ENCODE measurements around the gene PDE3A.

Gene PDE3A

DNA sequence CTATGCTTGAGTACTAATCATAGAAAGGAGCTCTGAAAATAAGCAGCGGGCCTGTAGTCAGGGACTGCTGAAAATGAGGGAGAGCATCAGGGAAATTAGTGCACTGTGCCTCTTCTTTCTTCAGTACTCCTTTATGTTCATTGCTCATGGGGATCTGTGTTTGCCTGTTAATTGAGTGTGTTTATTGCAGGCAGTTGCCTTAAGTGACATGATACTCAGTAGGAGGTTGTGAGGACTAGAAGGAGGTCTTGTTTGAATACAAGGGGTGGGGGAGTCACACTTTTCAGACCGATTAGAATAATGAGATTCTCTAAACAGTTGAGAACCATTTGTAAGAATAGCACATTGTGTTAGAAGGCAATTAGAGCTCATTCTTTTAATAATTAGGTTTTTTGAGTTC lies 224.2 kb downstream of the PDE3A start:
- H2BK5ac ChIP-seq (ENCODE audit: low read depth, low read length, poor library complexity), result no peak overlapping the region
- H4K8ac ChIP-seq (ENCODE audit: low read depth, low read length), result no peak overlapping the region
- no peak overlapping the region for H3K4ac ChIP-seq (ENCODE audit: low read depth, low read length)
- no peak overlapping the region for H4K91ac ChIP-seq (ENCODE audit: low read depth, low read length)
- DNase-seq, result no peak
- H3K9ac ChIP-seq (ENCODE audit: low read length), result no peak overlapping the region
- no peak overlapping the region for H3K14ac ChIP-seq (ENCODE audit: low read length)
- H3K23ac ChIP-seq (ENCODE audit: low read length), result no peak overlapping the region
- no peak overlapping the region for H2AK5ac ChIP-seq (ENCODE audit: low read length)
- no peak overlapping the region for H3K18ac ChIP-seq (ENCODE audit: low read length)
- H3K36me3 ChIP-seq (ENCODE audit: control insufficient read depth in 1 of 2, insufficient read depth in 2 of 2, low read length in 2 of 2), result no peaks in the 10 kb centered on the region
- no peak overlapping the region for H2BK12ac ChIP-seq (ENCODE audit: low read length)
- no peak overlapping the region for H3K27ac ChIP-seq (ENCODE audit: low read depth, low read length)
- no peaks in the 10 kb centered on the region for H3K79me2 ChIP-seq (ENCODE audit: control insufficient read depth, insufficient read depth, low read length, poor library complexity)
- H3K4me2 ChIP-seq (ENCODE audit: low read length), result peak overlapping the region; percentile 1
- H3K4me3 ChIP-seq (ENCODE audit: low read depth, low read length), result no peak overlapping the region
- H3K27me3 ChIP-seq (ENCODE audit: insufficient read depth, low read length), result no peaks in the 10 kb centered on the region
- H3K9me3 ChIP-seq (ENCODE audit: insufficient read depth, low read depth, low read length), result no peaks in the 10 kb centered on the region
- no peak overlapping the region for H2BK120ac ChIP-seq (ENCODE audit: insufficient read depth, low read length, poor library complexity)
- H2AFZ ChIP-seq (ENCODE audit: insufficient read depth, low read length, poor library complexity), result no peak overlapping the region
- WGBS (ENCODE audit: extremely low coverage, insufficient coverage, insufficient read length), result no CpG with 5 or more reads among the region's 2 CpGs
- no peaks in the 10 kb centered on the region for H3K4me1 ChIP-seq (ENCODE audit: control insufficient read depth in 1 of 2, insufficient read depth in 2 of 2, low read length in 2 of 2)
- no peak overlapping the region for H4K12ac ChIP-seq (ENCODE audit: low read depth, low read length)
- H3K79me1 ChIP-seq (ENCODE audit: low read length), result no peaks in the 10 kb centered on the region

DNA sequence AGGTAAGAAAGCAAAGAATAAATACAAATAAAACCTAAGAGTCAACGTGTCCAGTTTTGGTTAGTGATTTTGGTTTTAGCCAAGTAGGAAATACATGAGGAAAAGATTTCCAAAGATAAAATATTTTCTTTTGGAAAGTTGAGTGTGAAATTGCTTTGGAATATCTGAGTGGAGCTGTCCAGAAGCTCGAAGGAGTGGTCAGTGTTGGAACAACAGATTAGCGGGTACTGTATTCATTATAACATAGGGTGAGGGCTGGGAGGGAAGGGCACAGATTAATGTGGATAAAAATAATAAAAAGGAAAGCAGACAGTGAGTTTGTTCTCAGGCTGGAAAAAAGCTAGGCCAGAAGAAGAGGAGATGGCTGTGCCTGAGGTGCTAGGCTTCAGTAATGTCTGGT lies 225.3 kb downstream of the PDE3A start:
- Histone ChIP-seq H3K36me3 (ENCODE audit: control insufficient read depth in 1 of 2, insufficient read depth in 2 of 2, low read length in 2 of 2) (no peaks in the 10 kb centered on the region), H2BK12ac (ENCODE audit: low read length) (no peak overlapping the region), H3K4me3 (ENCODE audit: low read depth, low read length) (no peak overlapping the region), H3K18ac (ENCODE audit: low read length) (no peak overlapping the region), H3K9me3 (ENCODE audit: insufficient read depth, low read depth, low read length) (no peaks in the 10 kb centered on the region), H3K9ac (ENCODE audit: low read length) (no peak overlapping the region), H2BK5ac (ENCODE audit: low read depth, low read length, poor library complexity) (no peak overlapping the region), H4K12ac (ENCODE audit: low read depth, low read length) (no peak overlapping the region), H3K79me1 (ENCODE audit: low read length) (no peaks in the 10 kb centered on the region), H2BK120ac (ENCODE audit: insufficient read depth, low read length, poor library complexity) (no peak overlapping the region), H3K4me1 (ENCODE audit: control insufficient read depth in 1 of 2, insufficient read depth in 2 of 2, low read length in 2 of 2) (no peaks in the 10 kb centered on the region), H2AFZ (ENCODE audit: insufficient read depth, low read length, poor library complexity) (no peak overlapping the region), H2AK5ac (ENCODE audit: low read length) (no peak overlapping the region), H3K27me3 (ENCODE audit: insufficient read depth, low read length) (no peaks in the 10 kb centered on the region), H3K27ac (ENCODE audit: low read depth, low read length) (no peak overlapping the region), H4K91ac (ENCODE audit: low read depth, low read length) (no peak overlapping the region), H3K14ac (ENCODE audit: low read length) (no peak overlapping the region), H3K23ac (ENCODE audit: low read length) (no peak overlapping the region), H4K8ac (ENCODE audit: low read depth, low read length) (no peak overlapping the region), H3K4ac (ENCODE audit: low read depth, low read length) (no peak overlapping the region), H3K4me2 (ENCODE audit: low read length) (no peak overlapping the region), H3K79me2 (ENCODE audit: control insufficient read depth, insufficient read depth, low read length, poor library complexity) (no peaks in the 10 kb centered on the region)
- no CpG with 5 or more reads among the region's 3 CpGs for WGBS (ENCODE audit: extremely low coverage, insufficient coverage, insufficient read length)
- no peak for DNase-seq

DNA sequence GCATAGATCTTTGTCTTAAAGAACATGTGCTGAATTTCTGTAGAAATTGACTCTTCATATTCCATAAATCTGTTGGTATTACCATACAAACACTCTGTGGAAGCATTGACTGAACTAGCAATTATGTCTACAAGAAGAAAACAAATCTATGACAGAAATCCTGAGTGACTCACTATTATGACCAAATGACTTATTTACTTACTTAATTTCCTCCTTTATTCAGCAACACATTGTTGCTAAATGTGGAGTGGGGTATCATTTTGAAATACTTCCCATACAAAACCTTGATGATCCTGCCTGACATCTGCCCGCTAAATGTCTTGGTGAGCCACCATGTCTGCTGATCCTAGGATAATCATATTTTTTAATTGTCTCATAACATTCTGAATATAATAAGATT lies 227.7 kb downstream of the PDE3A start:
- Histone ChIP-seq H3K27me3 (ENCODE audit: insufficient read depth, low read length) (no peaks in the 10 kb centered on the region), H2BK120ac (ENCODE audit: insufficient read depth, low read length, poor library complexity) (no peak overlapping the region), H3K4me1 (ENCODE audit: control insufficient read depth in 1 of 2, insufficient read depth in 2 of 2, low read length in 2 of 2) (no peaks in the 10 kb centered on the region), H3K18ac (ENCODE audit: low read length) (no peak overlapping the region), H3K79me2 (ENCODE audit: control insufficient read depth, insufficient read depth, low read length, poor library complexity) (no peaks in the 10 kb centered on the region), H3K4me2 (ENCODE audit: low read length) (no peak overlapping the region), H3K79me1 (ENCODE audit: low read length) (no peaks in the 10 kb centered on the region), H3K9ac (ENCODE audit: low read length) (no peak overlapping the region), H4K91ac (ENCODE audit: low read depth, low read length) (no peak overlapping the region), H2AFZ (ENCODE audit: insufficient read depth, low read length, poor library complexity) (no peak overlapping the region), H3K23ac (ENCODE audit: low read length) (no peak overlapping the region), H4K8ac (ENCODE audit: low read depth, low read length) (no peak overlapping the region), H2AK5ac (ENCODE audit: low read length) (no peak overlapping the region), H3K27ac (ENCODE audit: low read depth, low read length) (no peak overlapping the region), H3K4me3 (ENCODE audit: low read depth, low read length) (no peak overlapping the region), H2BK12ac (ENCODE audit: low read length) (no peak overlapping the region), H3K9me3 (ENCODE audit: insufficient read depth, low read depth, low read length) (no peaks in the 10 kb centered on the region), H3K14ac (ENCODE audit: low read length) (no peak overlapping the region), H4K12ac (ENCODE audit: low read depth, low read length) (no peak overlapping the region), H2BK5ac (ENCODE audit: low read depth, low read length, poor library complexity) (no peak overlapping the region), H3K4ac (ENCODE audit: low read depth, low read length) (no peak overlapping the region), H3K36me3 (ENCODE audit: control insufficient read depth in 1 of 2, insufficient read depth in 2 of 2, low read length in 2 of 2) (no peaks in the 10 kb centered on the region)
- DNase-seq, result no peak
- no CpG with 5 or more reads among the region's 1 CpG for WGBS (ENCODE audit: extremely low coverage, insufficient coverage, insufficient read length)

DNA sequence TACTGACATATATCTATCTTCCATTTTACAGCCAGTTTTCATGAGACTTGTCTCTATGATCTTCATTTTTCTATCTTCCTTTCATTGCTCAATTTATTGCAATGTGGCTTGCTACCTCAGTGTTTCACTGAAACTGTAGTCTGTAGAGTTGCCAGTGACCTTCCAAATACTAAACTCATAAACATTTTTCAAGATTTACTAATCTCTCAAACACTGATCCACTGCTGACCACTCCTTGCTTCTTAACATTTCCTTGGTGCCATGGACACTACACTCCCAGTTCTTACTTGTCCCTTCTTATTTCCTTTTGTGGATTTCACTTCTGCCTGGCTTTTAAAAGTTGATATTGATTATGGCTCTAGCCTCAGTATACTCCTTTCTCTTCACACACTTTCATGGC lies 231.4 kb downstream of the PDE3A start:
- no peak overlapping the region for H3K27ac ChIP-seq (ENCODE audit: low read depth, low read length)
- no peak overlapping the region for H2BK120ac ChIP-seq (ENCODE audit: insufficient read depth, low read length, poor library complexity)
- no peaks in the 10 kb centered on the region for H3K79me2 ChIP-seq (ENCODE audit: control insufficient read depth, insufficient read depth, low read length, poor library complexity)

More for the DNA sequence above, 231.4 kb downstream of the PDE3A start:
- Histone ChIP-seq H2AK5ac (ENCODE audit: low read length) (no peak overlapping the region), H3K36me3 (ENCODE audit: control insufficient read depth in 1 of 2, insufficient read depth in 2 of 2, low read length in 2 of 2) (no peaks in the 10 kb centered on the region), H4K91ac (ENCODE audit: low read depth, low read length) (no peak overlapping the region), H4K12ac (ENCODE audit: low read depth, low read length) (no peak overlapping the region), H3K14ac (ENCODE audit: low read length) (no peak overlapping the region), H3K23ac (ENCODE audit: low read length) (no peak overlapping the region), H3K27me3 (ENCODE audit: insufficient read depth, low read length) (no peaks in the 10 kb centered on the region), H3K4me1 (ENCODE audit: control insufficient read depth in 1 of 2, insufficient read depth in 2 of 2, low read length in 2 of 2) (no peaks in the 10 kb centered on the region), H3K9ac (ENCODE audit: low read length) (no peak overlapping the region), H3K18ac (ENCODE audit: low read length) (no peak overlapping the region), H4K8ac (ENCODE audit: low read depth, low read length) (no peak overlapping the region), H2BK12ac (ENCODE audit: low read length) (no peak overlapping the region), H3K79me1 (ENCODE audit: low read length) (no peaks in the 10 kb centered on the region), H2BK5ac (ENCODE audit: low read depth, low read length, poor library complexity) (no peak overlapping the region), H3K4me3 (ENCODE audit: low read depth, low read length) (no peak overlapping the region), H3K4me2 (ENCODE audit: low read length) (no peak overlapping the region), H2AFZ (ENCODE audit: insufficient read depth, low read length, poor library complexity) (no peak overlapping the region), H3K9me3 (ENCODE audit: insufficient read depth, low read depth, low read length) (no peaks in the 10 kb centered on the region), H3K4ac (ENCODE audit: low read depth, low read length) (no peak overlapping the region)
- no peak for DNase-seq

Data from trophoblast cell (in vitro differentiated cells and primary cell).